GM12878 (cell line): ENCODE measurements around the gene NELL1. TPM values are rescaled to one million over a fixed set of nuclear protein-coding genes. Genes with fewer than 3 reads are reported as not detected.

Experiments used
- ATAC-seq: fragments of 200-7000 bp; cut with Tn5 transposase; 3 replicates; pipeline ENCODE4 v1.9.1; 2020; ENCODE audit warnings: mild to moderate bottlenecking, moderate library complexity
- BruUV-seq: library from RNA; stranded (reverse); fragments of 400-500 nt; replicated peaks from 2 replicates; lab custom pipeline; 2021; lab: Mats Ljungman, UMichigan
- CTCF ChIA-PET: fragments of 300-600 bp; sonication (Branson Sonifier 250); formaldehyde crosslinking; extraction: SDS; loops from one replicate; lab custom pipeline; 2021; ENCODE audit warnings: inconsistent platforms; lab: Yijun Ruan, JAX
- POLR2A ChIA-PET: fragments of 350-600 bp; formaldehyde crosslinking; extraction: SDS; loops from one replicate; lab custom pipeline; 2021; ENCODE audit warnings: inconsistent platforms; lab: Charles Lee
- RAD21 ChIA-PET: fragments of 300-600 bp; sonication (Branson Sonifier 250); formaldehyde crosslinking; loops from one replicate; lab custom pipeline; 2023; ENCODE audit warnings: antibody characterized with exemption; ENCODE audit not compliant: unreplicated experiment; lab: Charles Lee
- SMC1A ChIA-PET: fragments of 300-600 bp; sonication (Branson Sonifier 250); formaldehyde crosslinking; loops from one replicate; lab custom pipeline; 2023; ENCODE audit not compliant: unreplicated experiment, uncharacterized antibody; lab: Charles Lee
- DNase-seq: peaks from one replicate; pipeline ENCODE4 v3.0.0-alpha.2; 2011; ENCODE audit warnings: low read depth, low spot score
- FAIRE-seq: peaks from 3 replicates; lab custom pipeline; 2011; peaks lifted over from hg19 to GRCh38; lab: Jason Lieb, UNC
- H2AFZ ChIP-seq: 2 replicates; pipeline ENCODE4 v1.6.0; 2011; ENCODE audit warnings: low read depth, low read length, control low read depth; ENCODE audit not compliant: control insufficient read depth
- H3K27ac ChIP-seq: 2 replicates; pipeline ENCODE4 v1.5.1; 2011; ENCODE audit warnings: control low read depth; ENCODE audit not compliant: control insufficient read depth, insufficient read depth
- H3K27me3 ChIP-seq, 2 experiments: replicated peaks in 1 of 2; 2 replicates each; pipeline versions ENCODE4 v1.6.0 to v1.6.1; 2011; ENCODE audit warnings: low read length in 1 of 2; ENCODE audit not compliant: control insufficient read depth in 2 of 2, insufficient read depth in 2 of 2
- H3K36me3 ChIP-seq, 2 experiments: 2 replicates each; pipeline ENCODE4 v1.5.1; 2011; ENCODE audit warnings: low read length in 1 of 2; ENCODE audit not compliant: control insufficient read depth in 2 of 2, insufficient read depth in 2 of 2
- H3K4me1 ChIP-seq: 2 replicates; pipeline ENCODE4 v1.6.1; 2011; ENCODE audit warnings: mild to moderate bottlenecking, low read length, moderate library complexity, mixed read lengths; ENCODE audit not compliant: control insufficient read depth, insufficient read depth
- H3K4me2 ChIP-seq: 2 replicates; pipeline ENCODE4 v1.6.0; 2011; ENCODE audit warnings: control low read depth; ENCODE audit not compliant: control insufficient read depth, insufficient read depth
- H3K4me3 ChIP-seq: fragments of 200-600 bp; sonication (generic); 2 replicates; pipeline ENCODE4 v1.5.1; 2016
- H3K79me2 ChIP-seq: 2 replicates; pipeline ENCODE4 v1.6.0; 2011; ENCODE audit warnings: low read length; ENCODE audit not compliant: control insufficient read depth, insufficient read depth
- H3K9ac ChIP-seq: 2 replicates; pipeline ENCODE4 v1.8.0; 2011; ENCODE audit warnings: low read length, control low read depth, mixed read lengths; ENCODE audit not compliant: control insufficient read depth, insufficient read depth
- H3K9me3 ChIP-seq: replicated peaks from 3 replicates; pipeline ENCODE4 v1.5.1; 2011; ENCODE audit warnings: mild to moderate bottlenecking, low read length; ENCODE audit not compliant: control insufficient read depth, insufficient read depth
- H4K20me1 ChIP-seq: 2 replicates; pipeline ENCODE4 v1.6.0; 2011; ENCODE audit not compliant: control insufficient read depth, insufficient read depth
- ASH2L ChIP-seq: fragments of 300-600, 200-600 bp; sonication (generic); IDR thresholded peaks from 2 replicates; pipeline ENCODE4 v1.6.1; 2017; ENCODE audit warnings: low read depth, mild to moderate bottlenecking, borderline replicate concordance
- ATF7 ChIP-seq: fragments of 450-650 bp; IDR thresholded peaks from 2 replicates; pipeline ENCODE4 v1.6.1; 2016; ENCODE audit warnings: low read depth, mild to moderate bottlenecking
- BACH1 ChIP-seq: fragments of 450-650 bp; IDR thresholded peaks from 2 replicates; pipeline ENCODE4 v1.6.1; 2017; ENCODE audit warnings: mild to moderate bottlenecking, borderline replicate concordance
- CHD2 ChIP-seq: IDR thresholded peaks from 2 replicates; pipeline ENCODE4 v1.6.1; 2011; ENCODE audit warnings: low read depth, low read length, improper control_type of control experiment, borderline replicate concordance
- EED ChIP-seq: sonication (generic); IDR thresholded peaks from 2 replicates; pipeline ENCODE4 v1.6.1; 2016; ENCODE audit warnings: antibody characterized with exemption, low read depth
- ESRRA ChIP-seq: IDR thresholded peaks from 2 replicates; pipeline ENCODE4 v1.6.1; 2012; ENCODE audit warnings: mild to moderate bottlenecking, low read length, improper control_type of control experiment
- FOXK2 ChIP-seq: fragments of 450-650 bp; IDR thresholded peaks from 2 replicates; pipeline ENCODE4 v1.6.1; 2017; ENCODE audit warnings: mild to moderate bottlenecking, moderate library complexity
- FOXM1 ChIP-seq: IDR thresholded peaks from 2 replicates; pipeline ENCODE4 v1.6.1; 2012; ENCODE audit warnings: low read depth, mild to moderate bottlenecking, inconsistent platforms, low read length, moderate library complexity
- HCFC1 ChIP-seq: fragments of 150-350 bp; IDR thresholded peaks from 2 replicates; pipeline ENCODE4 v1.6.1; 2014; ENCODE audit warnings: low read length
- IRF4 ChIP-seq: IDR thresholded peaks from 2 replicates; pipeline ENCODE4 v1.6.1; 2011; ENCODE audit warnings: low read depth, low read length
- MYC ChIP-seq: IDR thresholded peaks from 2 replicates; pipeline ENCODE4 v1.6.1; 2011; ENCODE audit warnings: mild to moderate bottlenecking, low read length, moderate library complexity, inconsistent platforms; ENCODE audit not compliant: insufficient read depth, insufficient replicate concordance, insufficient read length, severe bottlenecking
- NFIC ChIP-seq: IDR thresholded peaks from 2 replicates; pipeline ENCODE4 v1.6.1; 2012; ENCODE audit warnings: low read depth, mild to moderate bottlenecking, inconsistent platforms, low read length, moderate library complexity
- NFXL1 ChIP-seq: fragments of 450-650 bp; IDR thresholded peaks from 2 replicates; pipeline ENCODE4 v1.6.1; 2017; ENCODE audit warnings: antibody characterized with exemption, mild to moderate bottlenecking, borderline replicate concordance
- NRF1 ChIP-seq: conservative IDR thresholded peaks from 2 replicates; pipeline ENCODE4 v1.6.1; 2011; ENCODE audit warnings: mild to moderate bottlenecking, low read depth, low read length, improper control_type of control experiment
- PAX5 ChIP-seq: IDR thresholded peaks from 2 replicates; pipeline ENCODE4 v1.6.1; 2011; ENCODE audit warnings: low read depth, low read length, borderline replicate concordance
- POU2F2 ChIP-seq: IDR thresholded peaks from 3 replicates; pipeline ENCODE4 v1.6.1; 2011; ENCODE audit warnings: low read depth, mild to moderate bottlenecking, low read length, borderline replicate concordance
- RAD51 ChIP-seq: fragments of 450-650 bp; IDR thresholded peaks from 2 replicates; pipeline ENCODE4 v1.6.1; 2016; ENCODE audit warnings: moderate library complexity, mild to moderate bottlenecking, inconsistent platforms
- SMAD1 ChIP-seq: fragments of 450-650 bp; IDR thresholded peaks from 2 replicates; pipeline ENCODE4 v1.6.1; 2018; ENCODE audit warnings: mild to moderate bottlenecking, low read depth; ENCODE audit not compliant: partially characterized antibody
- SP1 ChIP-seq: IDR thresholded peaks from one replicate; pipeline ENCODE4 v1.6.1; 2011; ENCODE audit warnings: low read depth, low read length
- SREBF2 ChIP-seq: IDR thresholded peaks from 2 replicates; pipeline ENCODE4 v1.6.1; 2012; ENCODE audit warnings: mild to moderate bottlenecking, low read length
- STAT1 ChIP-seq: fragments of 450-650 bp; conservative IDR thresholded peaks from 2 replicates; pipeline ENCODE4 v1.6.1; 2014; ENCODE audit warnings: antibody characterized with exemption, mild to moderate bottlenecking
- ZNF384 ChIP-seq: IDR thresholded peaks from 2 replicates; pipeline ENCODE4 v1.6.1; 2012; ENCODE audit warnings: low read depth, mild to moderate bottlenecking, low read length, improper control_type of control experiment, borderline replicate concordance
- WGBS: methylation state at CpG from one replicate; pipeline ENCODE4 v1.1.6; 2016; ENCODE audit warnings: low lambda C conversion rate; ENCODE audit not compliant: insufficient replicate concordance, insufficient coverage; ENCODE audit errors: missing lambda C conversion rate; 5-methylcytosine and 5-hydroxymethylcytosine counted together
- in situ Hi-C: fragments of 300-500 bp; cut with MboI; formaldehyde crosslinking; loops from 9 replicates; pipeline ENCODE4 v1.14.3; 2018; ENCODE audit warnings: mixed read lengths
- intact Hi-C: fragments of 100-400 bp; cut with micrococcal nuclease; formaldehyde crosslinking; loops from one replicate; pipeline ENCODE4 v1.14.2; 2022; ENCODE audit not compliant: unreplicated experiment
- polyA plus RNA-seq, 11 experiments: library from polyadenylated mRNA; depleted of rRNA in 4 of 11; unstranded in 6 of 11; stranded (reverse) in 5 of 11; fragments of >200 nt; fragmentation: Nextera tagmentation in 4 of 11; fragmentation: Illumina TruSeq in 1 of 11; extraction: Ambion mirVana in 4 of 11; extraction: Trizol in 1 of 11; gene quantifications; 1 replicate in 1 of 11; 2 replicates in 10 of 11; pipeline versions ENCODE4 v1.2.1 to v1.2.3, GENCODE V29; 2011 to 2016; ENCODE audit warnings: inconsistent platforms in 2 of 11, missing spikeins in 2 of 11, low read depth in 1 of 11
- total RNA-seq, 4 experiments: library from RNA; depleted of rRNA in 3 of 4; stranded (reverse); fragments of >200 nt in 3 of 4; fragmentation: Illumina TruSeq in 1 of 4; extraction: Trizol in 1 of 4; gene quantifications; 2 replicates each; pipeline versions ENCODE4 v1.2.1 to v1.2.3, GENCODE V29; 2013 to 2021
- TF ChIP-seq, protein P1 (sequence below): fragments of 450-650 bp; IDR thresholded peaks from 2 replicates; pipeline ENCODE4 v1.6.1; 2017; ENCODE audit warnings: mild to moderate bottlenecking
- TF ChIP-seq, protein P2 (sequence below): fragments of 450-650 bp; conservative IDR thresholded peaks from 2 replicates; pipeline ENCODE4 v1.6.1; 2017; ENCODE audit warnings: mild to moderate bottlenecking, moderate library complexity

The NELL1 gene
- total and polyA plus RNA-seq, 10 of the 15 experiments (the other 5 are each of a cell fraction or from before 2014, with no cell fraction given): 0.02 to 0.12 TPM; not detected in 8

DNA sequence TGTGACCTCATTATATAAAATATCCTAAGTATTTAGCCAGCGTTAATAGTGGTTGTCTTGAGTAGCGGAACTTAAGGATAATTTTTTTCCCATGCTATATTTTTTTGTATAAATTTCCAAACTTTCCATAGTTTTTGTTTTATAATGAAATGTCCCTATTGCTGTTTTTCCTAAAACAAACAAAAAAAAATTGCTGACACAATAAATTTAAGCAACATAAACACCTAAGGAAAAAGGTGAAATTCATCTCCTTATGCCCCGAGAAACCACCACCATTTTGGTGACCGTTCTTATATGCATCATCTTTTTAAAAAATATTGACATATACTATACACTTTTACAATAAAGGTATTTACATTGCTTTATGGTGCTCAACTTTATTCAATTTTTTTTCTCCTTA is 814.7 kb downstream of the NELL1 start (continued):
- TF ChIP-seq POU2F2 (no peak), SMAD1 (no peak)
- TF ChIP-seq, protein P1, sequence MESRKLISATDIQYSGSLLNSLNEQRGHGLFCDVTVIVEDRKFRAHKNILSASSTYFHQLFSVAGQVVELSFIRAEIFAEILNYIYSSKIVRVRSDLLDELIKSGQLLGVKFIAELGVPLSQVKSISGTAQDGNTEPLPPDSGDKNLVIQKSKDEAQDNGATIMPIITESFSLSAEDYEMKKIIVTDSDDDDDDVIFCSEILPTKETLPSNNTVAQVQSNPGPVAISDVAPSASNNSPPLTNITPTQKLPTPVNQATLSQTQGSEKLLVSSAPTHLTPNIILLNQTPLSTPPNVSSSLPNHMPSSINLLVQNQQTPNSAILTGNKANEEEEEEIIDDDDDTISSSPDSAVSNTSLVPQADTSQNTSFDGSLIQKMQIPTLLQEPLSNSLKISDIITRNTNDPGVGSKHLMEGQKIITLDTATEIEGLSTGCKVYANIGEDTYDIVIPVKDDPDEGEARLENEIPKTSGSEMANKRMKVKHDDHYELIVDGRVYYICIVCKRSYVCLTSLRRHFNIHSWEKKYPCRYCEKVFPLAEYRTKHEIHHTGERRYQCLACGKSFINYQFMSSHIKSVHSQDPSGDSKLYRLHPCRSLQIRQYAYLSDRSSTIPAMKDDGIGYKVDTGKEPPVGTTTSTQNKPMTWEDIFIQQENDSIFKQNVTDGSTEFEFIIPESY: no peak
- TF ChIP-seq, protein P2, sequence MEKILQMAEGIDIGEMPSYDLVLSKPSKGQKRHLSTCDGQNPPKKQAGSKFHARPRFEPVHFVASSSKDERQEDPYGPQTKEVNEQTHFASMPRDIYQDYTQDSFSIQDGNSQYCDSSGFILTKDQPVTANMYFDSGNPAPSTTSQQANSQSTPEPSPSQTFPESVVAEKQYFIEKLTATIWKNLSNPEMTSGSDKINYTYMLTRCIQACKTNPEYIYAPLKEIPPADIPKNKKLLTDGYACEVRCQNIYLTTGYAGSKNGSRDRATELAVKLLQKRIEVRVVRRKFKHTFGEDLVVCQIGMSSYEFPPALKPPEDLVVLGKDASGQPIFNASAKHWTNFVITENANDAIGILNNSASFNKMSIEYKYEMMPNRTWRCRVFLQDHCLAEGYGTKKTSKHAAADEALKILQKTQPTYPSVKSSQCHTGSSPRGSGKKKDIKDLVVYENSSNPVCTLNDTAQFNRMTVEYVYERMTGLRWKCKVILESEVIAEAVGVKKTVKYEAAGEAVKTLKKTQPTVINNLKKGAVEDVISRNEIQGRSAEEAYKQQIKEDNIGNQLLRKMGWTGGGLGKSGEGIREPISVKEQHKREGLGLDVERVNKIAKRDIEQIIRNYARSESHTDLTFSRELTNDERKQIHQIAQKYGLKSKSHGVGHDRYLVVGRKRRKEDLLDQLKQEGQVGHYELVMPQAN: no peak

DNA sequence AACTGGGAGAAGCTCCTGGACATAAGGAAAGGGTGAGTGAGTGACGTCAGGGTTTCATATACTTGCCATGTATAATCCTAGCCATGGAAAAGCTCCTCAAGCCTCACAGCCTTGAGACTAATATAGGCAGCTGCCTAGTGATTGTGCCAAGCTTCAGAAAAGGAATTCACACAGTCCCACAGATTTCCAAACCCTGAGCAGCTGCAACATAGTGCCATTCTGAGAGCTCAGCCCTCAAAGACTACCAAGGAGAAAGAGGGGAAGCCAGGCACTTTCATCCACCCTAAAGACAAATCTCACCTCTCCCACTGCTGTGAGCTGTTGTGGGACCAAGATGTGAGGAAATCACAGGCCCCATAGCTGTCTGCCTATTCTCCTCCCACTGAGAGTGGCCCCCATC is 815.6 kb downstream of the NELL1 start:
- RAD21 ChIA-PET: no interaction called here
- DNase-seq: no peak
- Histone ChIP-seq H3K9me3 (no peaks in the 10 kb centered on the region), H3K4me1 (no peaks in the 10 kb centered on the region), H3K79me2 (no peaks in the 10 kb centered on the region), H3K36me3 (no peaks in the 10 kb centered on the region), H3K4me3 (no peak overlapping the region), H3K27ac (no peak overlapping the region), H4K20me1 (no peaks in the 10 kb centered on the region), H3K9ac (no peak overlapping the region), H2AFZ (no peak overlapping the region), H3K4me2 (no peak overlapping the region), H3K27me3 (no peaks in the 10 kb centered on the region)
- CTCF ChIA-PET: interaction anchor here (2.0 kb wide), 1 partner anchor 26 kb away, joined by 5 read pairs; no protein-coding TSS in a partner anchor
- no TSS peak for BruUV-seq
- SMC1A ChIA-PET: interaction anchor here (1.1 kb wide), 1 partner anchor 58 kb away, joined by 3 read pairs; no protein-coding TSS in a partner anchor
- in situ Hi-C loops: no loop called here
- TF ChIP-seq NFIC (no peak), PAX5 (no peak), FOXK2 (no peak), MYC (no peak), ESRRA (no peak), CHD2 (no peak), STAT1 (no peak), FOXM1 (no peak), SREBF2 (no peak), ZNF384 (no peak), RAD51 (no peak), BACH1 (no peak), HCFC1 (no peak), EED (no peak), NFXL1 (no peak), SP1 (no peak), NRF1 (no peak), IRF4 (no peak), ASH2L (no peak), ATF7 (no peak)
- WGBS: 0% methylated on average over 1 of the region's 1 CpG
- FAIRE-seq: no peak
- POLR2A ChIA-PET: no interaction called here
- no peak for ATAC-seq
- intact Hi-C loops: no loop called here
